Nephron (organoid): Measurements from ENCODE around the gene MPV17.
"Not testable (repeated sequence)": the region's sequence is repeated elsewhere in the genome, so short reads cannot be mapped to it uniquely, and the experiment has no call there.

Experiments used
- H3K27ac Mint-ChIP-seq, 3 experiments: 2 replicates each; pipeline ENCODE4 v1.8.0; 2020; ENCODE audit warnings: mixed read lengths in 3 of 3, mild to moderate bottlenecking in 2 of 3, moderate library complexity in 1 of 3
- H3K27me3 Mint-ChIP-seq: 2 replicates; pipeline ENCODE4 v1.8.0; 2021; ENCODE audit warnings: low read depth, mild to moderate bottlenecking, moderate library complexity, mixed read lengths
- H3K36me3 Mint-ChIP-seq: 2 replicates; pipeline ENCODE4 v1.8.0; 2020; ENCODE audit warnings: low read depth, mixed read lengths
- H3K4me1 Mint-ChIP-seq: 2 replicates; pipeline ENCODE4 v1.8.0; 2020; ENCODE audit warnings: mixed read lengths
- H3K4me3 Mint-ChIP-seq, 3 experiments: 2 replicates each; pipeline ENCODE4 v1.8.0; 2020; ENCODE audit warnings: mild to moderate bottlenecking in 3 of 3, mixed read lengths in 3 of 3, moderate library complexity in 2 of 3
- H3K9me3 Mint-ChIP-seq: 2 replicates; pipeline ENCODE4 v1.8.0; 2020; ENCODE audit warnings: mixed read lengths
- TF ChIP-seq, protein P1 (sequence below), 3 experiments: fragments of 200-600 bp; sonication (generic); IDR thresholded peaks; one replicate each; pipeline ENCODE4 v1.5.0; 2021; ENCODE audit warnings: antibody characterized with exemption in 3 of 3; ENCODE audit not compliant: unreplicated experiment in 3 of 3

The MPV17 gene

GRCh38 chr2:27362678-27363420, 40.0 kb upstream of the MPV17 start:
- Mint-ChIP-seq H3K4me1 (peaks cover 10% of the 10 kb centered on the region), H3K4me3 (peak overlapping the region in 1 of 3 experiments; percentile 13), H3K27me3 (no peaks in the 10 kb centered on the region), H3K36me3 (peaks cover 53% of the 10 kb centered on the region), H3K27ac (peak overlapping the region in 1 of 3 experiments; percentile 23), H3K9me3 (peaks cover 3% of the 10 kb centered on the region)
- TF ChIP-seq, protein P1, sequence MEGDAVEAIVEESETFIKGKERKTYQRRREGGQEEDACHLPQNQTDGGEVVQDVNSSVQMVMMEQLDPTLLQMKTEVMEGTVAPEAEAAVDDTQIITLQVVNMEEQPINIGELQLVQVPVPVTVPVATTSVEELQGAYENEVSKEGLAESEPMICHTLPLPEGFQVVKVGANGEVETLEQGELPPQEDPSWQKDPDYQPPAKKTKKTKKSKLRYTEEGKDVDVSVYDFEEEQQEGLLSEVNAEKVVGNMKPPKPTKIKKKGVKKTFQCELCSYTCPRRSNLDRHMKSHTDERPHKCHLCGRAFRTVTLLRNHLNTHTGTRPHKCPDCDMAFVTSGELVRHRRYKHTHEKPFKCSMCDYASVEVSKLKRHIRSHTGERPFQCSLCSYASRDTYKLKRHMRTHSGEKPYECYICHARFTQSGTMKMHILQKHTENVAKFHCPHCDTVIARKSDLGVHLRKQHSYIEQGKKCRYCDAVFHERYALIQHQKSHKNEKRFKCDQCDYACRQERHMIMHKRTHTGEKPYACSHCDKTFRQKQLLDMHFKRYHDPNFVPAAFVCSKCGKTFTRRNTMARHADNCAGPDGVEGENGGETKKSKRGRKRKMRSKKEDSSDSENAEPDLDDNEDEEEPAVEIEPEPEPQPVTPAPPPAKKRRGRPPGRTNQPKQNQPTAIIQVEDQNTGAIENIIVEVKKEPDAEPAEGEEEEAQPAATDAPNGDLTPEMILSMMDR (IDR thresholded peaks at IDR 0.05; ENCODE audit: unreplicated experiment in 3 of 3): no peak

DNA sequence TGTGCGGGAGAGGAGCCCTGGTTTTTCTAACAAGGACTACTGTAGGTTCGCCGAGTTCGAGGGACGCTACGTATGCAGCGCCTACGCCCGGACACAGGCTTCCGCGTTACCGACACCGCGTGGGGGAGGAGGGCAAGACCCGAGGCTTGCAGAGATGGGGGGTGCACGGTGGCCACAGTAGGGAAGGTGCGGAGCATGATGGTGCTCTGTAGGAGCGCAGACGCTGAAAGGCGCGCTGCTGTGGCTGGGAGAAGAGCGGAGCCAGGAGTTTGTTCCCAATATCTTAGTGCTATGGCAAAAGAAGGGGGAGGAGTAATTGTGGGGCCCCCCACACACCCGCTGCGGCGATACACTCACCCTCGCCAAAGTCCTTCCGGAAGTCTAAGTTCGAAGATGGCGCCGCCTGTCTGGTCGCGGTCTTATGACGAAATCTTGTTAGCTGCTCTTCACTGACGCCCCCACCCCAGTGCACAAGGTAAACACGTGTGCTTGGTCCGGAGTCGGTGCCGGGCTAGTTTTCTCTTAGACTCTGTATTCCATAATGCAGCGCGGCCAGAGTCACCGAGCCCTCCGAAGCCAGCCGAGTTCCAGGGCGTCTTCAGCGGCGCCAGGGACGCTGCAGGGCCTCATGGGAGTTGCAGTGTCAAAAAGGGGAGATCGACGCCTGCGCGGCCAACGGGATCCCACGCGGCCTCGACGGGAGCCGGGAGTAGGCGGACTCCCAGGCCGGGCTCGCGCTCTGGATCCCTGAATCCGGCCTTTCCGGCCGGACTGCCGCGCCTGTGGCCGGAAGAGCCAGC, 33.7 kb upstream of the MPV17 start, which contains the start of gene GTF3C2:
GTF3C2 (minus strand) TSS at position 383 of the 800 bp plus-strand sequence. CDS start 13,210 bp downstream, outside the sequence.
- Mint-ChIP-seq H3K27ac (peak within 1 kb of the TSS; percentile 98 to 100 (median 98)), H3K27me3 (no peaks in the 10 kb centered on the region), H3K9me3 (peaks cover 3% of the 10 kb centered on the region), H3K4me3 (peak within 1 kb of the TSS; percentile 98 to 100 (median 99)), H3K4me1 (peaks cover 30% of the 10 kb centered on the region), H3K36me3 (peaks cover 21% of the 10 kb centered on the region)
- TF ChIP-seq, protein P1 (IDR thresholded peaks at IDR 0.05; ENCODE audit: unreplicated experiment in 3 of 3): no peak

- Mint-ChIP-seq H3K9me3 (peaks cover 3% of the 10 kb centered on the region), H3K4me3 (peak overlapping the region; percentile 98 to 100 (median 99)), H3K27ac (peak overlapping the region; percentile 98 to 100 (median 98)), H3K36me3 (peaks cover 17% of the 10 kb centered on the region), H3K27me3 (no peaks in the 10 kb centered on the region), H3K4me1 (peaks cover 30% of the 10 kb centered on the region)
- TF ChIP-seq, protein P1 (IDR thresholded peaks at IDR 0.05; ENCODE audit: unreplicated experiment in 3 of 3): no peak
Observed at GRCh38 chr2:27356056-27356381, 33.1 kb upstream of the MPV17 start.

GRCh38 chr2:27354597-27354927, 31.7 kb upstream of the MPV17 start:
- TF ChIP-seq, protein P1 (IDR thresholded peaks at IDR 0.05; ENCODE audit: unreplicated experiment in 3 of 3): no peak
- H3K36me3 Mint-ChIP-seq: peaks cover 19% of the 10 kb centered on the region

DNA sequence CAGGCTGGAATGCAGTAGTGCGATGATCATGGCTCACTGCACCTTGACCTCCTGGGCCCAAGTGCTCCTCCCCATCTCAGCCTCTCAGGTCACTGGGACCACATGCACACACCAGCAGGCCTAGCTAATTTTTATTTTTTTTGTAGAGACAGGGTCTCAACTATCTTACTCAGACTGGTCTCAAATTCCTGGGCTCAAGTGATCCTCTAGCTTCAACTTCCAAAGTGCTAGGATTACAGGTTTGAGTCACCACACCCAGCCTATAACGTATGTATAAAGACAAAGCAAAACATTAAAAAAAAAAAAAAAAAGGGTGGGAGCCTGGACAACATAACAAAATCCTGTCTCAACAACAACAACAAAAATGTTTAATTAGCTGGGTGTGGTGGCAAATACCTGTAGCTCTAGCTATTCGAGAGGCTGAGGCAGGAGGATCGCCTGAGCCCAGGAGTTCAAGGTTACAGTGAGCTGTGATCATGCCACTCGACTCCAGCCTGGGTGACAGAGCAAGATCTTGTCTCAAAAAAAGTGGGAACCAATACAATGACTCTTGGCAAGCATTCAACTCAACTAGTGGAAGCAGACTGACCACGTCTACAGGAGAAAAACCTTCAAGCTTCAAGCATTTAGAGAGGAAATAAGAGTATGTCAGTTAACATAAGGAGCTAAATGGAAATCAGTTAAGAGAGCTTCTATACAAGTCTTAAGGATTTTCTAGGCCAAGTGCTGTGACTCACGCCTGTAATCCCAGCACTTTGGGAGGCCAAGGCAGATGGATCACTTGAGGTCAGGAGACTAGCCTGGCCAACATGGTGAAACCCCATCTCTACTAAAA, 31.1 kb upstream of the MPV17 start:
- Mint-ChIP-seq H3K9me3 (peaks cover 3% of the 10 kb centered on the region), H3K4me1 (peaks cover 30% of the 10 kb centered on the region), H3K27ac (peak overlapping the region in 2 of 3 experiments; percentile 15 to 67), H3K27me3 (no peaks in the 10 kb centered on the region), H3K4me3 (peak overlapping the region; percentile 77 to 81 (median 78)), H3K36me3 (peaks cover 19% of the 10 kb centered on the region)
- TF ChIP-seq, protein P1 (IDR thresholded peaks at IDR 0.05; ENCODE audit: unreplicated experiment in 3 of 3): no peak

More at GRCh38 chr2:27354597-27354927, 31.7 kb upstream of the MPV17 start:
- H3K9me3 Mint-ChIP-seq: peaks cover 3% of the 10 kb centered on the region
- H3K4me3 Mint-ChIP-seq: peak overlapping the region; percentile 98 to 100 (median 99)
- peak overlapping the region in 2 of 3 experiments; percentile 15 to 67 for H3K27ac Mint-ChIP-seq
- no peaks in the 10 kb centered on the region for H3K27me3 Mint-ChIP-seq
- H3K4me1 Mint-ChIP-seq: peaks cover 30% of the 10 kb centered on the region

DNA sequence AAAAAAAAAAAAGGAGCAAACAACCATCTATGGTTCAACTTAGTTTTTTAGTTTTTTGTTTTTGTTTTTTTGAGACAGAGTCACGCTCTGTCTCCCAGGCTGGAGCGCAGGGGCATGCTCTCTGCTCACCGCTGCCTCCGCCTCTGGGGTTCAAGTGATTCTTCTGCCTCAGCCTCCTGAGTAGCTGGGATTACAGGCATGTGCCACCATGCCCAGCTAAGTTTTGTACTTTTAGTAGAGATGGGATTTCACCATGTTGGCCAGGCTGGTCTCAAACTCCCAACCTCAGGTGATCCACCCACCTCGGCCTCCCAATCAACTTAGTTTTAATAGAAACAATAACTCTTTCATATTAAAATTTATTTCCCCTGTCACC, 30.5 kb upstream of the MPV17 start:
- not testable (repeated sequence) for H3K4me3 Mint-ChIP-seq, H3K27me3 Mint-ChIP-seq, H3K9me3 Mint-ChIP-seq
- peaks cover 15% of the 10 kb centered on the region for H3K36me3 Mint-ChIP-seq
- peak overlapping the region in 1 of 3 experiments; percentile 67 for H3K27ac Mint-ChIP-seq
- H3K4me1 Mint-ChIP-seq: peaks cover 25% of the 10 kb centered on the region
